H1 (cell line): Measurements from ENCODE around the gene RAD9B. TPM values are rescaled to one million over a fixed set of nuclear protein-coding genes. Genes with fewer than 3 reads are reported as not detected.

ENCODE experiments used
- CTCF ChIA-PET: fragments of 300-600 bp; sonication (Branson Sonifier 250); formaldehyde crosslinking; loops from one replicate; lab custom pipeline; 2021; ENCODE audit not compliant: partially characterized antibody; lab: Charles Lee
- POLR2A ChIA-PET: fragments of 300-600 bp; sonication (Branson Sonifier 250); formaldehyde crosslinking; loops from one replicate; lab custom pipeline; 2021; ENCODE audit warnings: inconsistent platforms; ENCODE audit not compliant: partially characterized antibody; lab: Charles Lee
- DNase-seq, 2 experiments: peaks; one replicate each; pipeline versions ENCODE4 v3.0.0 to v3.0.0-alpha.2; 2010 to 2022; ENCODE audit warnings: low spot score in 2 of 2, low read depth in 1 of 2, mixed read lengths in 1 of 2
- FAIRE-seq: peaks from 2 replicates; lab custom pipeline; 2011; peaks lifted over from hg19 to GRCh38; lab: Jason Lieb, UNC
- H2AFZ ChIP-seq: 2 replicates; pipeline ENCODE4 v1.8.1; 2012; ENCODE audit warnings: low read length, inconsistent platforms
- H2AK5ac ChIP-seq: 2 replicates; pipeline ENCODE4 v1.6.1; 2013; ENCODE audit warnings: low read depth, low read length
- H2BK120ac ChIP-seq: replicated peaks from 2 replicates; pipeline ENCODE3; 2013; ENCODE audit warnings: low read depth, low read length, inconsistent platforms
- H2BK12ac ChIP-seq: 2 replicates; pipeline ENCODE4 v1.6.1; 2013; ENCODE audit warnings: low read depth, low read length
- H2BK15ac ChIP-seq: 2 replicates; pipeline ENCODE4 v1.6.1; 2013; ENCODE audit warnings: low read length
- H2BK20ac ChIP-seq: 2 replicates; pipeline ENCODE4 v1.6.1; 2013; ENCODE audit warnings: low read length
- H2BK5ac ChIP-seq: 2 replicates; pipeline ENCODE4 v1.6.1; 2013; ENCODE audit warnings: low read depth, low read length
- H3K14ac ChIP-seq: 2 replicates; pipeline ENCODE4 v1.6.1; 2013; ENCODE audit warnings: inconsistent platforms; ENCODE audit not compliant: insufficient read length
- H3K18ac ChIP-seq: 2 replicates; pipeline ENCODE4 v1.6.1; 2013; ENCODE audit warnings: low read length; ENCODE audit errors: extremely low read depth
- H3K23ac ChIP-seq: 2 replicates; pipeline ENCODE4 v1.6.1; 2013; ENCODE audit warnings: inconsistent platforms; ENCODE audit not compliant: insufficient read length
- H3K23me2 ChIP-seq: 2 replicates; pipeline ENCODE4 v1.6.1; 2013; ENCODE audit warnings: low read depth, low read length
- H3K27ac ChIP-seq: 2 replicates; pipeline ENCODE4 v1.6.1; 2011; ENCODE audit warnings: low read depth, low read length, inconsistent platforms
- H3K27me3 ChIP-seq, 4 experiments: replicated peaks in 1 of 4; 1 replicate in 1 of 4; 2 replicates in 3 of 4; pipeline versions ENCODE4 v1.6.1 to v1.8.1; 2011 to 2013; ENCODE audit warnings: low read length in 3 of 4, mild to moderate bottlenecking in 3 of 4, inconsistent platforms in 2 of 4, mixed read lengths in 2 of 4, moderate library complexity in 1 of 4; ENCODE audit not compliant: control insufficient read depth in 3 of 4, insufficient read depth in 3 of 4; ENCODE audit errors: extremely low read depth in 1 of 4
- H3K36me3 ChIP-seq, 4 experiments: 2 replicates each; pipeline versions ENCODE4 v1.6.1 to v1.8.1; 2011 to 2013; ENCODE audit warnings: mild to moderate bottlenecking in 4 of 4, low read length in 3 of 4, moderate library complexity in 2 of 4, control low read depth in 1 of 4, inconsistent platforms in 1 of 4; ENCODE audit not compliant: insufficient read depth in 4 of 4, control insufficient read depth in 2 of 4
- H3K4ac ChIP-seq: replicated peaks from 2 replicates; pipeline ENCODE3; 2013; ENCODE audit warnings: low read length, low read depth, mixed read lengths, inconsistent platforms; ENCODE audit not compliant: insufficient read length
- H3K4me1 ChIP-seq, 4 experiments: replicated peaks in 1 of 4; 1 replicate in 1 of 4; 2 replicates in 3 of 4; pipeline versions ENCODE4 v1.6.1 to v1.8.1; 2011 to 2013; ENCODE audit warnings: low read length in 3 of 4, inconsistent platforms in 2 of 4, mixed read lengths in 1 of 4; ENCODE audit not compliant: insufficient read depth in 4 of 4, control insufficient read depth in 3 of 4
- H3K4me2 ChIP-seq, 2 experiments: 2 replicates each; pipeline versions ENCODE4 v1.6.1 to v1.8.1; 2011 to 2013; ENCODE audit warnings: low read depth in 2 of 2, low read length in 2 of 2, control low read depth in 1 of 2, inconsistent platforms in 1 of 2, mild to moderate bottlenecking in 1 of 2; ENCODE audit not compliant: insufficient read depth in 1 of 2
- H3K4me3 ChIP-seq, 4 experiments: fragments of 200-600, 300-600 bp in 1 of 4; sonication (generic), shearing (Covaris generic), sonication (Bioruptor Twin) in 1 of 4; 2 replicates each; pipeline versions ENCODE4 v1.5.1 to v1.8.1; 2011 to 2016; ENCODE audit warnings: low read length in 4 of 4, low read depth in 3 of 4, control low read depth in 2 of 4, inconsistent platforms in 2 of 4, mild to moderate bottlenecking in 2 of 4, mixed read lengths in 1 of 4, moderate library complexity in 1 of 4; ENCODE audit not compliant: insufficient read depth in 2 of 4; ENCODE audit errors: extremely low read depth in 1 of 4
- H3K56ac ChIP-seq: replicated peaks from 2 replicates; pipeline ENCODE3; 2013; ENCODE audit warnings: low read depth, mild to moderate bottlenecking, mixed read lengths, low read length, inconsistent platforms; ENCODE audit not compliant: insufficient read length
- H3K79me1 ChIP-seq: 2 replicates; pipeline ENCODE4 v1.6.1; 2013; ENCODE audit warnings: low read depth, low read length, control low read depth
- H3K79me2 ChIP-seq, 2 experiments: 2 replicates each; pipeline versions ENCODE4 v1.6.1 to v1.8.1; 2012 to 2013; ENCODE audit warnings: low read length in 2 of 2, mild to moderate bottlenecking in 2 of 2, inconsistent platforms in 1 of 2; ENCODE audit not compliant: insufficient read depth in 2 of 2, control insufficient read depth in 1 of 2
- H3K9ac ChIP-seq, 4 experiments: replicated peaks in 1 of 4; 1 replicate in 1 of 4; 2 replicates in 3 of 4; pipeline versions ENCODE4 v1.6.1 to v1.8.1; 2011 to 2013; ENCODE audit warnings: low read depth in 3 of 4, low read length in 3 of 4, control low read depth in 2 of 4, mild to moderate bottlenecking in 2 of 4, moderate library complexity in 2 of 4, inconsistent platforms in 1 of 4; ENCODE audit errors: extremely low read depth in 1 of 4
- H3K9me3 ChIP-seq, 2 experiments: 2 replicates each; pipeline versions ENCODE4 v1.6.1 to v1.8.1; 2012 to 2013; ENCODE audit warnings: mild to moderate bottlenecking in 2 of 2, moderate library complexity in 2 of 2, control low read depth in 1 of 2, inconsistent platforms in 1 of 2, low read depth in 1 of 2, low read length in 1 of 2, mixed read lengths in 1 of 2; ENCODE audit not compliant: insufficient read depth in 2 of 2
- H4K20me1 ChIP-seq, 2 experiments: replicated peaks in 1 of 2; 2 replicates each; pipeline versions ENCODE3 to v1.8.1; 2011 to 2013; ENCODE audit warnings: inconsistent platforms in 2 of 2, low read length in 2 of 2, mild to moderate bottlenecking in 1 of 2; ENCODE audit not compliant: insufficient read depth in 2 of 2, control insufficient read depth in 1 of 2
- H4K5ac ChIP-seq: 2 replicates; pipeline ENCODE4 v1.6.1; 2013; ENCODE audit warnings: low read length, low read depth, mixed read lengths, inconsistent platforms; ENCODE audit not compliant: insufficient read length
- H4K8ac ChIP-seq: 2 replicates; pipeline ENCODE4 v1.8.0; 2013; ENCODE audit warnings: mild to moderate bottlenecking, moderate library complexity, low read length, inconsistent platforms; ENCODE audit not compliant: insufficient read depth; ENCODE audit errors: extremely low read depth
- H4K91ac ChIP-seq: replicated peaks from 2 replicates; pipeline ENCODE3; 2013; ENCODE audit warnings: low read length, mixed read lengths, inconsistent platforms; ENCODE audit not compliant: insufficient read length
- ATF3 ChIP-seq: IDR thresholded peaks from 2 replicates; pipeline ENCODE4 v1.6.1; 2011; ENCODE audit warnings: low read depth, mild to moderate bottlenecking, low read length; ENCODE audit not compliant: insufficient read depth
- BCL11A ChIP-seq, 2 experiments: IDR thresholded peaks; one replicate each; pipeline ENCODE4 v1.6.1; 2011; ENCODE audit warnings: low read depth in 2 of 2, low read length in 2 of 2, mild to moderate bottlenecking in 2 of 2
- CEBPB ChIP-seq: IDR thresholded peaks from 2 replicates; pipeline ENCODE4 v1.6.1; 2012; ENCODE audit warnings: low read depth, low read length
- CHD2 ChIP-seq: IDR thresholded peaks from 2 replicates; pipeline ENCODE4 v1.6.1; 2012; ENCODE audit warnings: low read length, improper control_type of control experiment
- EP300 ChIP-seq, 2 experiments: IDR thresholded peaks; 1 replicate in 1 of 2; 2 replicates in 1 of 2; pipeline ENCODE4 v1.6.1; 2011 to 2012; ENCODE audit warnings: low read depth in 2 of 2, low read length in 2 of 2, mild to moderate bottlenecking in 2 of 2, borderline replicate concordance in 1 of 2, inconsistent platforms in 1 of 2, moderate library complexity in 1 of 2
- GABPA ChIP-seq: IDR thresholded peaks from 2 replicates; pipeline ENCODE4 v1.6.1; 2011; ENCODE audit warnings: mild to moderate bottlenecking, low read length, moderate library complexity, borderline replicate concordance; ENCODE audit not compliant: insufficient read depth
- JUN ChIP-seq: IDR thresholded peaks from 2 replicates; pipeline ENCODE4 v1.6.1; 2011; ENCODE audit warnings: low read depth, mild to moderate bottlenecking, improper control_type of control experiment, low read length
- KDM4A ChIP-seq: IDR thresholded peaks from one replicate; pipeline ENCODE4 v1.7.1; 2012; ENCODE audit warnings: low read depth, mild to moderate bottlenecking, moderate library complexity, low read length, inconsistent platforms; ENCODE audit not compliant: severe bottlenecking
- NANOG ChIP-seq: IDR thresholded peaks from 2 replicates; pipeline ENCODE4 v1.6.1; 2011; ENCODE audit warnings: low read length, low read depth, mild to moderate bottlenecking, inconsistent platforms; ENCODE audit not compliant: insufficient read depth, poor library complexity, severe bottlenecking
- SP1 ChIP-seq: IDR thresholded peaks from 2 replicates; pipeline ENCODE4 v1.6.1; 2011; ENCODE audit warnings: low read depth, low read length
- SP4 ChIP-seq: IDR thresholded peaks from 2 replicates; pipeline ENCODE4 v1.6.1; 2012; ENCODE audit warnings: low read length, inconsistent platforms
- SRF ChIP-seq: IDR thresholded peaks from 2 replicates; pipeline ENCODE4 v1.6.1; 2011; ENCODE audit warnings: mild to moderate bottlenecking, low read depth, low read length, moderate library complexity
- TAF1 ChIP-seq: IDR thresholded peaks from 2 replicates; pipeline ENCODE4 v1.6.1; 2011; ENCODE audit warnings: mild to moderate bottlenecking, low read depth, low read length
- TEAD4 ChIP-seq: IDR thresholded peaks from 2 replicates; pipeline ENCODE4 v1.6.1; 2012; ENCODE audit warnings: low read depth, low read length, inconsistent platforms, mixed read lengths
- YY1 ChIP-seq: IDR thresholded peaks from 2 replicates; pipeline ENCODE4 v1.6.1; 2011; ENCODE audit warnings: low read depth, mild to moderate bottlenecking, low read length
- WGBS, 2 experiments: shearing (Covaris generic) in 1 of 2; methylation state at CpG; one replicate each; pipeline versions ENCODE4 v1.1.6 to v1.1.7; 2013 to 2015; ENCODE audit warnings: low lambda C conversion rate in 2 of 2, mixed read lengths in 2 of 2, inconsistent platforms in 1 of 2, low coverage in 1 of 2, missing lambda C conversion rate in 1 of 2; ENCODE audit not compliant: insufficient replicate concordance in 2 of 2, insufficient coverage in 1 of 2, insufficient read length in 1 of 2; ENCODE audit errors: extremely low coverage in 1 of 2, missing lambda C conversion rate in 1 of 2; 5-methylcytosine and 5-hydroxymethylcytosine counted together
- polyA plus RNA-seq, 7 experiments: library from polyadenylated mRNA; depleted of rRNA in 3 of 7; stranded (reverse) in 5 of 7; unstranded in 2 of 7; fragments of >200 nt in 5 of 7; fragments of 200-250 nt in 2 of 7; gene quantifications; 1 replicate in 5 of 7; 2 replicates in 1 of 7; 4 replicates in 1 of 7; pipeline versions ENCODE4 v1.2.1 to v1.2.3, GENCODE V29; 2011 to 2013; ENCODE audit warnings: missing spikeins in 2 of 7, mixed read lengths in 2 of 7
- total RNA-seq: library from RNA; stranded (reverse); fragmentation: NEBNext Ultra II Directional; extraction: Animal tissue kit (Norgen Biotek cat#: 25700); gene quantifications from 2 replicates; pipeline ENCODE4 v1.2.1, GENCODE V29; 2021

The RAD9B gene
- total and polyA plus RNA-seq, 2 of the 8 experiments (the other 6 are each of a cell fraction or from before 2014, with no cell fraction given), result 0.06 TPM; not detected in 1

GRCh38 chr12:110547090-110547489, 45.0 kb downstream of the RAD9B start:
- Histone ChIP-seq H4K20me1 (no peaks in the 10 kb centered on the region), H3K4me3 (no peak overlapping the region), H3K14ac (no peak overlapping the region), H3K18ac (no peak overlapping the region), H3K27ac (no peak overlapping the region), H3K36me3 (peaks cover 0 to 2% (median 0%) of the 10 kb centered on the region in 4 experiments; a peak in 2 of 8 replicates), H3K4me2 (no peak overlapping the region), H4K5ac (no peak overlapping the region), H2AK5ac (no peak overlapping the region), H3K4me1 (0 out of 7 replicates have a peak, but pooled peaks cover 0 to 2% (median 0%) of the 10 kb centered on the region in 4 experiments), H3K9me3 (no peaks in the 10 kb centered on the region), H2BK120ac (no peak overlapping the region), H2BK12ac (no peak overlapping the region), H2BK5ac (no peak overlapping the region), H2BK15ac (no peak overlapping the region), H3K27me3 (no peaks in the 10 kb centered on the region), H4K91ac (no peak overlapping the region), H3K79me2 (no peaks in the 10 kb centered on the region), H3K23ac (no peak overlapping the region), H3K9ac (no peak overlapping the region), H2BK20ac (no peak overlapping the region), H2AFZ (no peak overlapping the region), H3K23me2 (no peaks in the 10 kb centered on the region), H3K4ac (no peak overlapping the region), H4K8ac (no peak overlapping the region), H3K79me1 (peaks cover 4% of the 10 kb centered on the region; the same call in 1 of the 2 replicates), H3K56ac (no peak overlapping the region)
- WGBS, 2 experiments, result 96% methylated on average over 2 of the region's 2 CpGs; no CpG with 5 or more reads in 1 of the 2 experiments
- CTCF ChIA-PET, result interaction anchor here (1.3 to 10.5 kb wide), 2 partner anchors 14 to 52 kb away, joined by 3 to 190 read pairs; no protein-coding TSS in a partner anchor
- DNase-seq, result no peak
- FAIRE-seq, result no peak
- POLR2A ChIA-PET, result no interaction called here
- TF ChIP-seq SP1 (no peak), JUN (no peak), CHD2 (no peak), TAF1 (no peak), BCL11A (IDR thresholded peaks at IDR 0.05; ENCODE audit: low read depth in 2 of 2, low read length in 2 of 2) (no peak), TEAD4 (no peak), SP4 (no peak), ATF3 (no peak), EP300 (IDR thresholded peaks at IDR 0.05; ENCODE audit: borderline replicate concordance in 1 of 2, low read depth in 2 of 2, low read length in 2 of 2) (no peak), YY1 (no peak), NANOG (no peak), KDM4A (no peak), SRF (no peak), CEBPB (no peak), GABPA (no peak)
